ENCODE results near the gene ARHGAP26. TPM values are rescaled to one million over a fixed set of nuclear protein-coding genes. Genes with fewer than 3 reads are reported as not detected.

Gene ARHGAP26
- total and polyA plus RNA-seq, 12 donors: 7.5 to 45.8 (median 37.2) TPM

- peaks cover 0 to 31% (median 0%) of the 10 kb centered on the region in 9 donors for H3K36me3 ChIP-seq
- 25 to 39% methylated on average over 7 of the region's 7 CpGs for WGBS, 2 donors
- H3K27me3 ChIP-seq: no peaks in the 10 kb centered on the region
- intact Hi-C loops (cut with DNase I): loop anchor here in 1 of 10 donors (10.0 kb wide), 1 partner anchor 47 kb away; no protein-coding TSS in a partner anchor
- DNase-seq (peak in 1 of 2 donors; percentile 51), ATAC-seq (peak; percentile 92 to 98 (median 96))
- H3K4me3 ChIP-seq: no peak overlapping the region
- no peaks in the 10 kb centered on the region for H3K9me3 ChIP-seq
- no peak for TF ChIP-seq CTCF (IDR thresholded peaks at IDR 0.05)
- H3K27ac ChIP-seq: peak overlapping the region; percentile 44 to 87 (median 82)
- H3K4me1 ChIP-seq: peaks cover 2 to 59% (median 47%) of the 10 kb centered on the region in 9 donors
Measured at GRCh38 chr5:143051244-143052058, 281.3 kb downstream of the ARHGAP26 start.

GRCh38 chr5:143052967-143053682 is 282.9 kb downstream of the ARHGAP26 start:
- no peaks in the 10 kb centered on the region for H3K9me3 ChIP-seq
- WGBS, 2 donors: 64 to 68% methylated on average over 3 of the region's 3 CpGs
- H3K4me3 ChIP-seq: no peak overlapping the region
- no peak for DNase-seq
- intact Hi-C loops (cut with DNase I): loop anchor here in 1 of 10 donors (10.0 kb wide), 1 partner anchor 48 kb away; no protein-coding TSS in a partner anchor
- peak overlapping the region in 6 of 10 donors; percentile 81 to 87 (median 86) for H3K27ac ChIP-seq
- TF ChIP-seq CTCF (IDR thresholded peaks at IDR 0.05): no peak
- peaks cover 2 to 71% (median 51%) of the 10 kb centered on the region in 9 donors for H3K4me1 ChIP-seq
- ATAC-seq: peak in 2 of 8 donors; percentile 35 to 50
- no peaks in the 10 kb centered on the region for H3K27me3 ChIP-seq
- peaks cover 0 to 47% (median 0%) of the 10 kb centered on the region in 9 donors for H3K36me3 ChIP-seq

- intact Hi-C loops (cut with DNase I): loop anchor here in 1 of 10 donors (10.0 kb wide), 1 partner anchor 49 kb away; no protein-coding TSS in a partner anchor
- DNase-seq (no peak), ATAC-seq (no peak)
- no peaks in the 10 kb centered on the region for H3K27me3 ChIP-seq
- no peaks in the 10 kb centered on the region for H3K9me3 ChIP-seq
- H3K4me1 ChIP-seq: peaks cover 2 to 73% (median 51%) of the 10 kb centered on the region in 9 donors
- no peak for TF ChIP-seq CTCF (IDR thresholded peaks at IDR 0.05)
- H3K27ac ChIP-seq: peak overlapping the region in 6 of 10 donors; percentile 5 to 87 (median 82)
- no peak overlapping the region for H3K4me3 ChIP-seq
- 81 to 86% methylated on average over 8 of the region's 8 CpGs for whole genome bisulfite sequencing, 2 donors
- peaks cover 0 to 54% (median 0%) of the 10 kb centered on the region in 9 donors for H3K36me3 ChIP-seq
Measured at GRCh38 chr5:143053780-143054179, 283.6 kb downstream of the ARHGAP26 start.

- Histone ChIP-seq H3K4me1 (peaks cover 2 to 80% (median 55%) of the 10 kb centered on the region in 9 donors), H3K36me3 (peaks cover 0 to 60% (median 0%) of the 10 kb centered on the region in 9 donors), H3K27ac (peak overlapping the region in 3 of 10 donors; percentile 12 to 20 (median 20)), H3K27me3 (no peaks in the 10 kb centered on the region), H3K4me3 (no peak overlapping the region), H3K9me3 (no peaks in the 10 kb centered on the region)
- WGBS, 2 donors: 32 to 42% methylated on average over 5 of the region's 5 CpGs
- no peak for TF ChIP-seq CTCF (IDR thresholded peaks at IDR 0.05)
- ATAC-seq (no peak), DNase-seq (no peak)
- intact Hi-C loops (cut with DNase I): loop anchor here in 1 of 10 donors (10.0 kb wide), 1 partner anchor 50 kb away; no protein-coding TSS in a partner anchor
Measured at GRCh38 chr5:143054480-143054941, 284.3 kb downstream of the ARHGAP26 start.

All from heart right ventricle (tissue), 16 donors.